T-helper 2 cell treated with Interferon-gamma antibody and Interleukin-4, amounts not matched to agents 100 ng/mL and 5 ng/mL, for 36 hours (primary cell): Measurements from ENCODE around the gene PKNOX2. TPM values are rescaled to one million over a fixed set of nuclear protein-coding genes. Genes with fewer than 3 reads are reported as not detected.

Source experiments
- intact Hi-C: fragments of 100-400 bp; cut with micrococcal nuclease; formaldehyde crosslinking; loops from one replicate; pipeline ENCODE4 v1.15.1; 2023
- total RNA-seq: library from RNA; stranded (reverse); gene quantifications from 2 replicates; pipeline ENCODE4 v1.2.3, GENCODE V29; 2022

PKNOX2 gene
- total RNA-seq, 1 donor from 2014 or later, result not detected

GRCh38 chr11:125429807-125430678 lies 265.5 kb downstream of the PKNOX2 start:
- intact Hi-C loops, result no loop called here

- intact Hi-C loops, result no loop called here
Measured at GRCh38 chr11:125431009-125431408, 266.5 kb downstream of the PKNOX2 start.

- intact Hi-C loops, result no loop called here
Measured at GRCh38 chr11:125431481-125431880, 266.9 kb downstream of the PKNOX2 start.

- intact Hi-C loops, result no loop called here
Measured at GRCh38 chr11:125433454-125434121, 269.0 kb downstream of the PKNOX2 start.

GRCh38 chr11:125435461-125436238 lies 271.1 kb downstream of the PKNOX2 start:
- intact Hi-C loops, result no loop called here

- intact Hi-C loops, result no loop called here
Measured at GRCh38 chr11:125441648-125442410, 277.3 kb downstream of the PKNOX2 start.

GRCh38 chr11:125442946-125443345 lies 278.4 kb downstream of the PKNOX2 start:
- intact Hi-C loops, result no loop called here

- intact Hi-C loops, result no loop called here
Measured at GRCh38 chr11:125443767-125444311, 279.3 kb downstream of the PKNOX2 start.

GRCh38 chr11:125445731-125446130 lies 281.2 kb downstream of the PKNOX2 start:
- intact Hi-C loops, result no loop called here

- intact Hi-C loops, result no loop called here
Measured at GRCh38 chr11:125446279-125446678, 281.7 kb downstream of the PKNOX2 start.

GRCh38 chr11:125447721-125448120 lies 283.2 kb downstream of the PKNOX2 start:
- intact Hi-C loops, result no loop called here

GRCh38 chr11:125448136-125448535 lies 283.6 kb downstream of the PKNOX2 start:
- intact Hi-C loops, result no loop called here

GRCh38 chr11:125449565-125449964 lies 285.0 kb downstream of the PKNOX2 start:
- intact Hi-C loops, result no loop called here

GRCh38 chr11:125451400-125452124 lies 287.0 kb downstream of the PKNOX2 start:
- intact Hi-C loops, result no loop called here

- intact Hi-C loops, result no loop called here
Measured at GRCh38 chr11:125452125-125452470, 287.5 kb downstream of the PKNOX2 start.

- intact Hi-C loops, result no loop called here
Measured at GRCh38 chr11:125454047-125454446, 289.5 kb downstream of the PKNOX2 start.

- intact Hi-C loops, result no loop called here
Measured at GRCh38 chr11:125455851-125456250, 291.3 kb downstream of the PKNOX2 start.

GRCh38 chr11:125457814-125458343 lies 293.3 kb downstream of the PKNOX2 start:
- intact Hi-C loops, result no loop called here

GRCh38 chr11:125460275-125460674 lies 295.7 kb downstream of the PKNOX2 start:
- intact Hi-C loops, result no loop called here
